ENCODE measurements around the gene S100A4.

S100A4 gene

GRCh38 chr1:153548722-153549688 is 3.4 kb upstream of the S100A4 start, which contains the start of gene S100A3:
Gene S100A3, minus strand, starts transcription at chr1:153549258. Its CDS starts 773 bp downstream, at chr1:153548485.
- DNase-seq (ENCODE audit: extremely low read depth in 1 of 2, low read depth in 1 of 2), result no peak

- DNase-seq (ENCODE audit: extremely low read depth in 1 of 2, low read depth in 1 of 2), result no peak
Measured at GRCh38 chr1:153547560-153548551, 2.2 kb upstream of the S100A4 start.

GRCh38 chr1:153546796-153547559 is 1.4 kb upstream of the S100A4 start:
- no peak for DNase-seq (ENCODE audit: extremely low read depth in 1 of 2, low read depth in 1 of 2)

GRCh38 chr1:153546371-153546770 is 765 bp upstream of the S100A4 start:
- DNase-seq (ENCODE audit: extremely low read depth in 1 of 2, low read depth in 1 of 2), result no peak

GRCh38 chr1:153544453-153545066 is 1.0 kb downstream of the S100A4 start:
- no peak for DNase-seq (ENCODE audit: extremely low read depth in 1 of 2, low read depth in 1 of 2)

- DNase-seq (ENCODE audit: extremely low read depth in 1 of 2, low read depth in 1 of 2), result no peak
Measured at GRCh38 chr1:153543736-153544135, 1.9 kb downstream of the S100A4 start.

- DNase-seq (ENCODE audit: extremely low read depth in 1 of 2, low read depth in 1 of 2), result no peak
Measured at GRCh38 chr1:153542956-153543711, 2.5 kb downstream of the S100A4 start.

- DNase-seq (ENCODE audit: extremely low read depth in 1 of 2, low read depth in 1 of 2), result no peak
Measured at GRCh38 chr1:153541641-153542590, 3.7 kb downstream of the S100A4 start.

- DNase-seq (ENCODE audit: extremely low read depth in 1 of 2, low read depth in 1 of 2), result no peak
Measured at GRCh38 chr1:153540394-153541361, 4.9 kb downstream of the S100A4 start, which contains the start of gene S100A5. Gene S100A5, minus strand, starts transcription at chr1:153540934. Its CDS starts 743 bp downstream, at chr1:153540191.

GRCh38 chr1:153539395-153540093 is 6.1 kb downstream of the S100A4 start:
- DNase-seq (ENCODE audit: extremely low read depth in 1 of 2, low read depth in 1 of 2), result no peak

GRCh38 chr1:153538315-153538821 is 7.2 kb downstream of the S100A4 start:
- DNase-seq (ENCODE audit: extremely low read depth in 1 of 2, low read depth in 1 of 2), result no peak

- no peak for DNase-seq (ENCODE audit: extremely low read depth in 1 of 2, low read depth in 1 of 2)
Measured at GRCh38 chr1:153537376-153537730, 8.3 kb downstream of the S100A4 start.

- DNase-seq (ENCODE audit: extremely low read depth in 1 of 2, low read depth in 1 of 2), result no peak
Measured at GRCh38 chr1:153536671-153537375, 8.8 kb downstream of the S100A4 start.

- peak; percentile 67 to 71 for DNase-seq (ENCODE audit: extremely low read depth in 1 of 2, low read depth in 1 of 2)
Measured at GRCh38 chr1:153536012-153536670, 9.5 kb downstream of the S100A4 start.
